Stimulated activated naive CD8-positive, alpha-beta T cell treated with anti-CD3 and anti-CD28 coated beads, Interleukin-15, Interleukin-2, amounts not matched to agents 100 ng/mL and 50 ng/mL, for 24 hours (primary cell): ENCODE data around the gene DNAAF6.
"Not testable (repeated sequence)": the region's sequence is repeated elsewhere in the genome, so short reads cannot be mapped to it uniquely, and the experiment has no call there.

Experiments used
- H3K27ac Mint-ChIP-seq: one replicate; pipeline ENCODE4 v1.8.0; 2021; ENCODE audit warnings: mild to moderate bottlenecking, mixed read lengths
- H3K27me3 Mint-ChIP-seq: one replicate; pipeline ENCODE4 v1.8.0; 2021; ENCODE audit warnings: mixed read lengths
- H3K36me3 Mint-ChIP-seq: one replicate; pipeline ENCODE4 v1.8.0; 2021; ENCODE audit warnings: low read depth, mixed read lengths
- H3K4me1 Mint-ChIP-seq: one replicate; pipeline ENCODE4 v1.8.0; 2021; ENCODE audit warnings: low read depth, mixed read lengths
- H3K4me3 Mint-ChIP-seq: one replicate; pipeline ENCODE4 v1.8.0; 2021; ENCODE audit warnings: mild to moderate bottlenecking, mixed read lengths
- H3K9me3 Mint-ChIP-seq: one replicate; pipeline ENCODE4 v1.8.0; 2021; ENCODE audit warnings: mixed read lengths

Gene DNAAF6

GRCh38 chrX:107205770-107206696 lies at the start of gene DNAAF6, which contains the start of gene NUP62CL:
DNAAF6 (plus strand) TSS chrX:107206611; CDS start chrX:107212876, 6,265 bp downstream.
NUP62CL (minus strand) TSS chrX:107206433; CDS start chrX:107175146, 31,287 bp downstream.
- Mint-ChIP-seq H3K9me3 (no peaks in the 10 kb centered on the region), H3K27me3 (peaks cover 5% of the 10 kb centered on the region), H3K4me3 (peak within 1 kb of the TSS; percentile 85), H3K27ac (peak within 1 kb of the TSS; percentile 45), H3K36me3 (no peaks in the 10 kb centered on the region), H3K4me1 (peaks cover 5% of the 10 kb centered on the region)

- not testable (repeated sequence) for H3K27ac Mint-ChIP-seq, H3K4me3 Mint-ChIP-seq, H3K36me3 Mint-ChIP-seq, H3K4me1 Mint-ChIP-seq, H3K27me3 Mint-ChIP-seq, H3K9me3 Mint-ChIP-seq
Observed at GRCh38 chrX:107157618-107158017, 48.8 kb upstream of the DNAAF6 start.

GRCh38 chrX:107167163-107167921 lies 39.1 kb upstream of the DNAAF6 start:
- Mint-ChIP-seq H3K36me3 (no peaks in the 10 kb centered on the region), H3K4me3 (no peak overlapping the region), H3K27ac (no peak overlapping the region), H3K27me3 (no peaks in the 10 kb centered on the region), H3K4me1 (no peaks in the 10 kb centered on the region), H3K9me3 (no peaks in the 10 kb centered on the region)

- Mint-ChIP-seq H3K27me3 (no peaks in the 10 kb centered on the region), H3K4me3 (no peak overlapping the region), H3K4me1 (no peaks in the 10 kb centered on the region), H3K9me3 (no peaks in the 10 kb centered on the region), H3K36me3 (no peaks in the 10 kb centered on the region), H3K27ac (no peak overlapping the region)
Observed at GRCh38 chrX:107168257-107168656, 38.2 kb upstream of the DNAAF6 start.

GRCh38 chrX:107168712-107169111 lies 37.7 kb upstream of the DNAAF6 start:
- Mint-ChIP-seq H3K4me1 (no peaks in the 10 kb centered on the region), H3K4me3 (no peak overlapping the region), H3K27ac (no peak overlapping the region), H3K9me3 (no peaks in the 10 kb centered on the region), H3K36me3 (no peaks in the 10 kb centered on the region), H3K27me3 (no peaks in the 10 kb centered on the region)

GRCh38 chrX:107171369-107172102 lies 34.9 kb upstream of the DNAAF6 start:
- no peak overlapping the region for H3K27ac Mint-ChIP-seq
- no peak overlapping the region for H3K4me3 Mint-ChIP-seq
- H3K36me3 Mint-ChIP-seq = no peaks in the 10 kb centered on the region
- no peaks in the 10 kb centered on the region for H3K9me3 Mint-ChIP-seq
- H3K4me1 Mint-ChIP-seq = no peaks in the 10 kb centered on the region
- no peaks in the 10 kb centered on the region for H3K27me3 Mint-ChIP-seq

GRCh38 chrX:107197319-107197718 lies 9.1 kb upstream of the DNAAF6 start:
- no peaks in the 10 kb centered on the region for H3K4me1 Mint-ChIP-seq
- no peaks in the 10 kb centered on the region for H3K27me3 Mint-ChIP-seq
- H3K27ac Mint-ChIP-seq = no peak overlapping the region
- H3K36me3 Mint-ChIP-seq = no peaks in the 10 kb centered on the region
- H3K9me3 Mint-ChIP-seq = no peaks in the 10 kb centered on the region
- no peak overlapping the region for H3K4me3 Mint-ChIP-seq

GRCh38 chrX:107198074-107198473 lies 8.3 kb upstream of the DNAAF6 start:
- not testable (repeated sequence) for H3K36me3 Mint-ChIP-seq, H3K4me3 Mint-ChIP-seq, H3K9me3 Mint-ChIP-seq, H3K4me1 Mint-ChIP-seq, H3K27ac Mint-ChIP-seq, H3K27me3 Mint-ChIP-seq

- Mint-ChIP-seq H3K4me1 (no peaks in the 10 kb centered on the region), H3K9me3 (no peaks in the 10 kb centered on the region), H3K36me3 (no peaks in the 10 kb centered on the region), H3K27ac (no peak overlapping the region), H3K27me3 (no peaks in the 10 kb centered on the region), H3K4me3 (no peak overlapping the region)
Observed at GRCh38 chrX:107199491-107199890, 6.9 kb upstream of the DNAAF6 start.

GRCh38 chrX:107204068-107204605 lies 2.3 kb upstream of the DNAAF6 start:
- H3K4me1 Mint-ChIP-seq = peaks cover 5% of the 10 kb centered on the region
- no peak overlapping the region for H3K4me3 Mint-ChIP-seq
- no peaks in the 10 kb centered on the region for H3K9me3 Mint-ChIP-seq
- H3K27ac Mint-ChIP-seq = no peak overlapping the region
- peaks cover 5% of the 10 kb centered on the region for H3K27me3 Mint-ChIP-seq
- no peaks in the 10 kb centered on the region for H3K36me3 Mint-ChIP-seq

- Mint-ChIP-seq H3K9me3 (no peaks in the 10 kb centered on the region), H3K27me3 (peaks cover 5% of the 10 kb centered on the region), H3K4me3 (peak overlapping the region; percentile 85), H3K27ac (no peak overlapping the region), H3K36me3 (no peaks in the 10 kb centered on the region), H3K4me1 (peaks cover 5% of the 10 kb centered on the region)
Observed at GRCh38 chrX:107206697-107207065, 270 bp downstream of the DNAAF6 start.

- Mint-ChIP-seq H3K27ac (no peak overlapping the region), H3K36me3 (no peaks in the 10 kb centered on the region), H3K4me3 (no peak overlapping the region), H3K9me3 (no peaks in the 10 kb centered on the region), H3K27me3 (peaks cover 5% of the 10 kb centered on the region), H3K4me1 (peaks cover 5% of the 10 kb centered on the region)
Observed at GRCh38 chrX:107207089-107207488, 678 bp downstream of the DNAAF6 start.

- Mint-ChIP-seq H3K27ac (no peak overlapping the region), H3K4me3 (no peak overlapping the region), H3K36me3 (no peaks in the 10 kb centered on the region), H3K27me3 (peaks cover 5% of the 10 kb centered on the region), H3K9me3 (no peaks in the 10 kb centered on the region), H3K4me1 (peaks cover 5% of the 10 kb centered on the region)
Observed at GRCh38 chrX:107207943-107208342, 1.5 kb downstream of the DNAAF6 start.

GRCh38 chrX:107213477-107213876 lies 7.1 kb downstream of the DNAAF6 start:
- Mint-ChIP-seq H3K9me3 (no peaks in the 10 kb centered on the region), H3K4me3 (no peak overlapping the region)

More at GRCh38 chrX:107213477-107213876, 7.1 kb downstream of the DNAAF6 start:
- Mint-ChIP-seq H3K27ac (no peak overlapping the region), H3K4me1 (no peaks in the 10 kb centered on the region), H3K27me3 (peaks cover 7% of the 10 kb centered on the region), H3K36me3 (no peaks in the 10 kb centered on the region)
